ENCODE results near the gene TRPM2. TPM values are rescaled to one million over a fixed set of nuclear protein-coding genes. Genes with fewer than 3 reads are reported as not detected.

The TRPM2 gene
- total RNA-seq, 1 donor, result not detected

- TF ChIP-seq CTCF (IDR thresholded peaks at IDR 0.05; ENCODE audit: insufficient read depth, low read length), result no peak
- no peak for DNase-seq (ENCODE audit: low read depth)
- no peak overlapping the region for H3K4me3 ChIP-seq (ENCODE audit: low read depth, low read length)
Observed at GRCh38 chr21:44482581-44483287, 129.3 kb downstream of the TRPM2 start.

GRCh38 chr21:44483288-44484237, 130.1 kb downstream of the TRPM2 start:
- DNase-seq (ENCODE audit: low read depth), result peak; percentile 2
- no peak for TF ChIP-seq CTCF (IDR thresholded peaks at IDR 0.05; ENCODE audit: insufficient read depth, low read length)
- no peak overlapping the region for H3K4me3 ChIP-seq (ENCODE audit: low read depth, low read length)

- H3K4me3 ChIP-seq (ENCODE audit: low read depth, low read length), result no peak overlapping the region
- TF ChIP-seq CTCF (IDR thresholded peaks at IDR 0.05; ENCODE audit: insufficient read depth, low read length), result no peak
- no peak for DNase-seq (ENCODE audit: low read depth)
Observed at GRCh38 chr21:44484498-44485253, 131.3 kb downstream of the TRPM2 start.

- TF ChIP-seq CTCF (IDR thresholded peaks at IDR 0.05; ENCODE audit: insufficient read depth, low read length), result peak; percentile 53
- peak overlapping the region; percentile 58 for H3K4me3 ChIP-seq (ENCODE audit: low read depth, low read length)
- DNase-seq (ENCODE audit: low read depth), result peak; percentile 50
Observed at GRCh38 chr21:44485254-44485793, 131.9 kb downstream of the TRPM2 start.

GRCh38 chr21:44485796-44486195, 132.4 kb downstream of the TRPM2 start:
- H3K4me3 ChIP-seq (ENCODE audit: low read depth, low read length), result peak overlapping the region; percentile 58
- TF ChIP-seq CTCF (IDR thresholded peaks at IDR 0.05; ENCODE audit: insufficient read depth, low read length), result no peak
- no peak for DNase-seq (ENCODE audit: low read depth)

- TF ChIP-seq CTCF (IDR thresholded peaks at IDR 0.05; ENCODE audit: insufficient read depth, low read length), result no peak
- H3K4me3 ChIP-seq (ENCODE audit: low read depth, low read length), result peak overlapping the region; percentile 39
- no peak for DNase-seq (ENCODE audit: low read depth)
Observed at GRCh38 chr21:44486302-44486701, 132.9 kb downstream of the TRPM2 start.
